ENCODE results near the gene ICE2.

ICE2 gene

GRCh38 chr15:60385620-60386552 lies 93.1 kb downstream of the ICE2 start:
- DNase-seq, result no peak

DNA sequence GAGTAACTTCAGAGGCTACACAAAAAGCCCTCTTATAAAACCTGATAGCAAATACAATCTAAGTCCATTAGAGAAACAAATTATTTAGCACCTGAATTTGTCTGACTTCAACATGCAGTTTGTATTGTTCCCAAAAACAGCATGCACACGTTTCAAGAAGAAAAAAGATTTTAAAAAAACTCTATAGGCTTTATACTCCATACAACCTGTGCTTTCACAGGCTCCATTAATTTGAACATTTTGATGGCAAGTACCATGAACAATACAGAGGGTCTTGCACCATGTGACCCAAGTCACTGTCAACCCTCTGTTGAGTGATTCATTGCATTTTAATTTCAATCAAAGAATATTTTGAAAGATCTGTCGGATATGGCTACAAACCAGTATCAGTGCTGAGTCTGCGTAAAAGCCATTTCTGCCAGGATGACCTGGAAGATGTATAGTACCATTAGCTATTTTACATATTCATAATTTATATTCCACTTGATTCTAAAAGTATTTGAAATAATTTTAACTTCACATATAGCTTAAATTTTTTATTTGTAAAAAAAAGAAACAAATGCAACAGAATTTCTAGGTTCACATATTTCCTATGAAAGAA lies 94.3 kb downstream of the ICE2 start:
- DNase-seq, result no peak

DNA sequence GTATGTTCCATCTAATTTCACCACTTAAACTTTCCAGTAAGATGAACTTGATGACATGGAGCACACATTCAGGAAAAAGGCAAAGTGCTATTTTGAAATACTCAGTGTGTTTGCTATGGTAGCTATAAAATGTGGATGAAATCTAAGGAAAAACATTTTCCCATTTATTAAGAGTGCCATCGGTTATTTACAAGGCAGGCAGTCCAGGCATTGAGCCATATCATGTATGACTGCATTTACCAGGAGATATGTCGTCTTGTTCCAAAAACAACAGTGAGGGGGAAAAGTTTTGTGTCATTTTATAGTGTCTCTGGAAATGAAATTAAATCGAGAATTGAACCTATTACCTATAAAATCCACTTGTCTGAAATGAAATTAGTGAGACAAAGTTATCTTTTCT lies 94.9 kb downstream of the ICE2 start:
- no peak for DNase-seq

DNA sequence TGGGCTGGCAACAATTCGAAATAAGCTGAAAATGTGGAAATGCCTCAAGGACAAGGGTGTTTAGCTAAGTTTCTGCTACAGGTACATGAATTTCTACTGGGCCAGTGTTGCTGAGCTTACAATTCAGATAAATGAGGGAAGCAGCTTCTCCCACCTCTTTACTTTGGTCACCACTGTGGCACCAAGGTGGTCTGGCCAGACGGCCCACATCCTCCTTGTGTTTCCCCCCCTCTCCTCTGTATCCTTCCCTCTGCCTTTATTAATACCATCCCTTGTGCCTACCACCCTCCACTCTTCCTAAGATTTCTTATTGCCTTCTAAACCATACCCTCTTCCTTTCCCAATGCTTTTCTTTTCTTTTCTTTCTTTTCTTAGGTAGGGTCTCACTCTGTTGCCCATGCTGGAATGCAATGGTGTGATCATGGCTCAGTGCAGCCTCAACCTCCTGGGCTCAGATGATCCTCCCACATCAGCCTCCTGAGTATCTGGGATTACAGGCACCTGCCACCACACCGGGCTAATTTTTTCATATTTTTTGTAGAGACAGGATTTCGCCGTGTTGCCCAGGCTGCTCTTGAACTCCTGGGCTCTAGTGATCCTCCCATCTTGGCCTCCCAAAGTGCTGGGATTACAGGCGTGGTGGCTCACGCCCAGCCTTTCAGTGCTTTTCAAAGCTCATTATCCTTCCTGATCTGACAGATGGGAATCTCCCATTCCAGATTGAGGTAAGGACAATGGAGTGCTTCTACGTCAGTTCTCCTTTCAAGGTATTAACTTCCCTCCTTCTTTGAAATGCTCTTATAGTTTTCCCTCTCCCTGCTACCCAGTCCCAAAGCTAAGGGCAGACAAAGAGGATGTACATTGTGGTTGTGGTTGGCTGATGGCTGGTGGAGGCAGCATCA lies 95.9 kb downstream of the ICE2 start:
- no peak for DNase-seq

GRCh38 chr15:60381148-60381788 lies 97.7 kb downstream of the ICE2 start:
- DNase-seq, result no peak

- DNase-seq, result no peak
Measured at GRCh38 chr15:60379525-60380274, 99.2 kb downstream of the ICE2 start.

GRCh38 chr15:60379185-60379524 lies 99.8 kb downstream of the ICE2 start:
- DNase-seq, result no peak

DNA sequence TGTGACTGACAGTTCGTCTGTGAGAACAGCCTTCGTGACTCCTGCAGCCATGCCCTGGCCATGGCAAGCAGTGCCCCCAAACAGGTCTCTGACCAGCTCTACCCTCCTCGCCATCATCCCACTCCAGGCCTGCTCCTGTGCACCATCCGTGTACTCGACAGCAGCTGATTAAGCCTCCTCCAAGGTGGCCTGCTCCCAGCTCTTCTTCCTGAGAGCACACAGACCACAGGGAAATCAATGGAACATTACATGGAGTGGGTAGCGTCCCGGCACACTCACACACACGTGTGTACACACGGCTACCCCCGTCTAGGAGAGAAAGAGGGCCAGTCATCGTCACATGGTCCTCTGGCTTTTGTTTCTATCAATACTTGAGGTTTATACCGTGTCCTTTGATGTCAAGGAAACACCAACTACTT lies 102.3 kb downstream of the ICE2 start:
- no peak for DNase-seq

- no peak for DNase-seq
Measured at GRCh38 chr15:60375306-60375705, 103.6 kb downstream of the ICE2 start.

DNA sequence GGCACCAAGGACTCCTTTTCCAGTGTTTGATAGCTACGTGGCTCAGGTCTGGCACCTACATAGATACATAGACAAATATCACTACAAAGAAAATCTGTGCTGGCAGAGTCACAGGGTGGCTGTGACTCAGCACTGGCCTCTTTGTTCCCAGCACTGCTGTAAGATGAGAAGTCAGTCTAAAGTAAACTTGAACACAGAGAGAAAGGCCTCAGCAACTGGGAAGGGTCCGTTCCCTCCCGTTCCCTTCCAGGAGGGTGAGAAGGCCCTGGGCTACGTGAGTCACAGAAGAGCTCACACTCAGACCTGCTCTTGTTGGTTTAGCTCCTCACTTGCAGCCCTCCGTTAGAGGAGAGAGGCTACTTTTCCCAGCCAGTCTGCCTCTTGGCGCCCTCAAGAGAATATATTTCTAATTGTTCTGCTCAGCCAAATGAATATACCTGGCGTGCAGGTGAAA lies 104.3 kb downstream of the ICE2 start:
- DNase-seq, result no peak

- DNase-seq, result no peak
Measured at GRCh38 chr15:60374209-60374608, 104.7 kb downstream of the ICE2 start.

DNA sequence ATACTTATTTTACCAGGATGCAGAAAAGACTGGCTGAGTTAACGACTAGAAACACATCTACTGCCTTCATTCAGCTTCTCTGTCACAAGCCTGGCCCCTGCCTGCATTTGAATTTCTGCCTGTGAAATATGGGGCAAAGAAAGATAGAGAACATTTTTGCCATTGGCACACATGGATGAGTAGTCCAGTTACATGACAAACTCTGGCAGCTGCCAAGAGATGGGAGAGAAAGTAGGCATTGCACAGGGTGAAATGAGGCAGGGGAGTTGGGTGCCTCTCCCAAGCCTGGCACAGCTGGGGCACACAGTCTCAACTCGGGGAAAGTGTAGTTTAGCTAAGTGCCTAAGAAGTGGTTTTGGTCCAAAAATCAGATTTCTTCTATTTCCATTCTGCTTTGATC lies 105.2 kb downstream of the ICE2 start:
- no peak for DNase-seq

- no peak for DNase-seq
Measured at GRCh38 chr15:60373327-60373726, 105.6 kb downstream of the ICE2 start.

DNA sequence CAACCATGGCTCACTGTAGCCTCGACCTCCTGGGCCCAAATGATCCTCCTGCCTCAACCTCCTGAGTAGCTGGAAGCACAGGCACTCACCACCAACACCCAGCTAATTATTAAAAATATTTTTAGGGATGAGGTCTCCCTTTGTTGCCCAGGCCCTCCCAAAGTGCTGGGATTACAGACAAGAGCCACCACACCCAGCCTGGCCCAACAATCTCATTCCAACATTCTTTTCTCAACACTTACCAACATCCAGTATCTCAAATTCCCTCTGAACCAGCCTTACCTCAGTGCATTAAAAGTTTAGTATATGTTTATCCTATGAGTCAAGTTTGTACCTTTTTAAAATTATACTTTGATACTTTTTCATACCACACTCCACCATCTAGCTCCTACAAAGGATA lies 106.2 kb downstream of the ICE2 start:
- DNase-seq, result no peak

- no peak for DNase-seq
Measured at GRCh38 chr15:60372227-60372626, 106.7 kb downstream of the ICE2 start.

- DNase-seq, result no peak
Measured at GRCh38 chr15:60371175-60372051, 107.5 kb downstream of the ICE2 start.

DNA sequence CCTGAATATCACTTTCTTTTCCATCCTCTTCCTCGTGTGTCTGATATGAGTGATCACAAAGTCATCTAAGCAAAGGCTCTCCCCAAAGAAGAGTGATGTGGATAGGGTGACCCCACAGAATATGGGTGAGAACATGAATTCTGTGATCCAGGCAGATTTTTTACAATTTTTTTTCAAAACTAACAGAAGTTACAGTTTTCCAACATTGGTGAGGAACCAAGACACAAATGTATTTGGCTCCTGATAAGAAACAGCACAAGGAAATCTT lies 108.1 kb downstream of the ICE2 start:
- no peak for DNase-seq

DNA sequence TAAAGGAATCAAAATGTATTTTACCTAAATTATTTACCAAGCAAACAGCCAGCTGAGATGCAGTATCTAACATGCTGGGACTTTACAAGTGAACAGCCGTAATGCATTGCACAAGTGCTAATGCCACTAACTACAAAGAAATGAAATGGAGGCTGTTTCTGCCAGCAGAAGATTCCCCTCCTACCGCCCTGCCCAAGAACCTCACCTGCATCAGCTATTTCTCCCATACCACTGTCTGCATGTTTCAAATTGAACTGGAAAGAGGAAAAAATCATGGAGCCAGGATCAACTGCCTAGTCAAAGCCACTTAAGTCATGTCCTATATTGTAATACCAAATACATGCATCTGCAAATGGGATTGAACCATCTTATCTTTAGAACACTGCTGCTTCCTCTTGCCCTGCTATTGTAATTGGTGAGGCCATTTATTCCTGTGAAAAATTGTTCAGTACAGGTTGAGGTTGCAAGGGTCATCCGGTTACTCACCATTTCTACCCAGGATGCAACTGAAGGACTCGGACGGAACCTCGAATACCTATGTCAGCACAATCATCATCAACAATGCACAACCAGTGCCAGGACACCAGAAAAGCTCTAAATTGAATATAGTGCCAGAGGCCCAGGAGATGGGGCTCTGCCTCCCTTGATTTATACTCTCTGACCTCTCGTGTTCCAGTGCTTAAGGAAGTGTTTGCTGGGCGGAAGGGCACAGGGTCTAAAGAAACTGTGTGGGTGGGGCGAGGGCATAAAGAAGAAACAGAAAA lies 108.7 kb downstream of the ICE2 start:
- no peak for DNase-seq

- DNase-seq, result no peak
Measured at GRCh38 chr15:60369696-60370095, 109.2 kb downstream of the ICE2 start.

All from activated naive CD4-positive, alpha-beta T cell treated with anti-CD3 and anti-CD28 coated beads, Interleukin-2, amount 50 U/mL, for 16 hours (primary cell).